ENCODE data around the gene MPZL3.
A peak's percentile ranks its signal among the peaks of the same experiment; 100 is the strongest.

The MPZL3 gene

GRCh38 chr11:118251858-118252652 is at the start of gene MPZL3:
TSS of gene MPZL3 (minus strand) at chr11:118252365. CDS start at chr11:118252294, 71 bp downstream.
- DNase-seq: peak; percentile 86

DNA sequence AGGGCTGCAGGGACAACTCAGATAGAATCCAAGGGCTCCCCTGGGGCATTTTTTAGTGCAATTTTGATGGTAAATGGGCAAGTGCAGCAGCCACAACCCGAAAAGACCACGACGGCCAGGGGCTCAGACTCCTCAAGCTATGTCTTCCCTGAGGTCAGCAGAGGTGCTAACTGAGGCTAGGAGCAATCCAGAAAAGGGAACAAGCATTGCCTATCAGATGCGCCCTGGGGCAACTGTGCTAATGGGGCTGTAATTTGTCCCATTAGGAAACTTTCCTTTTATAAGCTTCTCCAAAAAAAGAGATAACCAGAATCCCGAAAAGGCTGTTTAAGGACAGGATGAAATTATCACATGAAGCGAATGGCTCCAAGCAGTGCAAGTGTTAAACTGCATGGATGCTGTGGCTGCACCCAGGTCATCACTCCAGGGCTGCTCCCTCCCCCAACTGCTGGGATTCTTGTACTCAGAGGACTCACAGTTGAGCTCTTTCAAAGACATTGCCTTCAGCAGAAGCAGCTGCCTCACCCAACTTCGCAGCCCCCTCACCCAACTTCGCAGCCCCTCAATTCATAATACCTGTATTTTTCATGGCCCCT is 49.5 kb upstream of the MPZL3 start:
- DNase-seq: no peak

- peak; percentile 64 for DNase-seq
Measured at GRCh38 chr11:118295815-118296454, 43.8 kb upstream of the MPZL3 start.

DNA sequence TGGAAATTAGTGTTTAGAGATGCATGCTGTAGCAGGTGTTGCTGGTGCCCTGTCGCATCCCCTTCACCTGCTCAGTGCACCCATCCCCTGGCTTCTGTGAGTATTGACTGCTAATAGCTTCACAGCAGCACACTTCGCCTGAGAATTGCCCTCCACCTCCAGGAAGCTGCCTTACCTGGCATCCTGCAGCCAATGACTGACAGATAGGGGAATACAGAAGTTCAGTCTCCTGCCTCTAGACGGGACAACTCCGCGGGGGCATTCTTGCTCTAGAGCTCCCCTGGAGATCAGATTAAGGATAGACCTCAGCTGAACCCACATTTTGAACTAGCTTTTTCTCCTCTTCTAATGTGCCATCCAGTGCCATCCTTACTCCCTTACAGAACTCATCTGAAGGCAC is 43.0 kb upstream of the MPZL3 start:
- DNase-seq: no peak

GRCh38 chr11:118294053-118294452 is 41.9 kb upstream of the MPZL3 start:
- DNase-seq: no peak

DNA sequence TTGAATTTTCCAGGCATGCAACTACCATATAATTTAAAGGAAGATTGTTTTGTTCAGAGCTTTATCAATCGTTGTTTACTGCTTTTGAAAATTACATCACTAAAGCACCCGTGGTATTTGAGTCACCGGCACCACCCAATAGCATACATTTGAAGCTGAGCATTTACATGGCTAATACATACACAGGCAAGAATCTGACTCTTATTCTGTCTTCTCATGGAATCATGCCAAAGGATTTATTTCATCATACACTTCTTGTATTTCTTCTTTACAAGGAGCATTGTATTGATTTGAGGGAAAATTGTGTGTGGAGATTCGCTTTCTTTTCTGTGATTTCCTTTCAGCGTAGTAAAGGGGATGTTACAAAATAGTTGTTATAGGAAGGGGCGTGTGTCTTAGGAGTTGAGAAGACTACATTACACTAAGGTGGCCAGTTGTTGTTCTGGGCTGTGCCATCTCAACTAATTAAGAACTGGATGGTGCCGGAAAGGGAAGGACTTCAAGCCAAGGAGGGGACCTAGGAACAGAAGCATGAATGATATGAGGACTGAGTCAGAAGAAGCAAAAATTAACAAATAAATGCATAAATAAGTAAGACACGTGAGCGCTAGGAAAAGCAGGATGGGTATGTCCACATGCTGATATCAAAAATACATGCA is 39.4 kb upstream of the MPZL3 start:
- DNase-seq: no peak

- DNase-seq: peak; percentile 51
Measured at GRCh38 chr11:118290923-118291322, 38.8 kb upstream of the MPZL3 start.

- DNase-seq: no peak
Measured at GRCh38 chr11:118289401-118289800, 37.2 kb upstream of the MPZL3 start.

- DNase-seq: no peak
Measured at GRCh38 chr11:118287006-118287405, 34.8 kb upstream of the MPZL3 start.

DNA sequence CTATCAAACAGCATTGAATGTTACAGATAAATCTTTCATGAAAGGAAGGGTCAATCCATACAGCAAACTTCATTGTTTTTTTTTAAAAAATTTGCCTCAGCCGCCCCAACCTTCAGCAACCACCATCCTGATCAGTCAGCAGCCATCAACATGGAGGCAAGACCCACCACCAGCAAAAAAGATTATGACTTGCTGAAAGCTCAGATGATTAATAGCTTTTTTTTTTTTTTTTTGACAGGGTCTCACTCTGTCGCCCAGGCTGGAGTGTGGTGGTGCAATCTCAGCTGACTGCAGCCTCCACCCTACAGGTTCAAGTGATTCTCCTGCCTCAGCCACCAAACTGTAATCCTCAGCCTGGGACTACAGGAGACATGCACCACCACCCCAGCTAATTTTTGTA is 34.4 kb upstream of the MPZL3 start:
- DNase-seq: no peak

DNA sequence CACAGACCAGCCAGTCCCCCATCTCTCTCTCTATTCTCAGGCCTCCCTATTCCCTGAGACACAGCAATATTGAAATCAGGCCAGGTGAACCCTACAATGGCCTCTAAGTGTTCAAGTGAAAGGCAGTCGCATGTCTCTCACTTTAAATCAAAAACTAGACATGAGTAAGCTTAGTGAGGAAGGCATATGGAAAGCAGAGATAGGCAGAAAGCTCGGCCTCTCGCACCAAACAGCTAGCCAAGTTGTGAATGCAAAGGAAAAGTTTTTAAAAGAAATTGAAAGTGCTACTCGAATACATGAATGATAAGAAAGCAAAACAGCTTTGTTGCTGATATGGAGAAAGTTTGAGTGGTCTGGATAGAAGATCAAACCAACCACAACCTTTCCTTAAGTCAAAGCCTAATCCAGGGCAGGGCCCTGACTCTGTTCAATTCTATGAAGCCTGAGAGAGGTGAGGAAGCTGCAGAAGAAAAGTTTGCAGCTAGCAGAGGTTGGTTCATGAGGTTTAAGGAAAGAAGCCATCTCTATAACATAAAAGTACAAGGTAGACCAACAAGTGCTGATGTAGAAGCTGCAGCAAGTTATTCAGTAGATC is 31.7 kb upstream of the MPZL3 start:
- no peak for DNase-seq

DNA sequence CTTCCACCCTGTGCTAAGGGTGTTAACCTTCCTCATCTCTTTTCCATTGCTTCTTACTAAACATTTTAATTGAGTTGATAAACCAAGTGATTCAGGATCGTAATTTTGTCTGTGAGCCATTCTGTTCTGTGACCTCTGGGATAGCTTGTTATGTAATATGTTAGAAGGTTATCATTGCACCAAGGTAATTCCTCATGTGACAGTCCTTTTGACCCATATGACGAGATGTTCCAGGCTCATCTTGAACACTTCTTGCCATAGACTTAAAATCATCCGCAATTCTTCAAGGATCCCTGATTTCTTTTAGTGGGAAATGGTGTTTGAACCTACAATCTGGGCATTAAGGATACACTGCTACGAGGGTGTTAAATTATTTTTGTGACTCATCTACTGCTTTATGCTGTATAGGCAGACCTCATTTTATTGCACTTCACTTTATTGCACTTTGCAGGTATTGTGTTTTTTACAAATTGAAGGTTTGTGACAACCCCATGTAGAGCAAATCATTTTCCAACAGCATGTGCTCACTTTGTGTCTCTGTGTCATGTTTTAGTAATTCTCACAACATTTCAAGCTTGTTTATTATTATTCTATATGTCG is 31.0 kb upstream of the MPZL3 start:
- no peak for DNase-seq

- no peak for DNase-seq
Measured at GRCh38 chr11:118282606-118283005, 30.4 kb upstream of the MPZL3 start.

GRCh38 chr11:118281284-118281683 is 29.1 kb upstream of the MPZL3 start:
- DNase-seq: no peak

GRCh38 chr11:118277312-118277711 is 25.1 kb upstream of the MPZL3 start:
- DNase-seq: no peak

GRCh38 chr11:118276422-118276821 is 24.3 kb upstream of the MPZL3 start:
- no peak for DNase-seq

- DNase-seq: no peak
Measured at GRCh38 chr11:118275176-118275575, 23.0 kb upstream of the MPZL3 start.

- DNase-seq: no peak
Measured at GRCh38 chr11:118274186-118274585, 22.0 kb upstream of the MPZL3 start.

DNA sequence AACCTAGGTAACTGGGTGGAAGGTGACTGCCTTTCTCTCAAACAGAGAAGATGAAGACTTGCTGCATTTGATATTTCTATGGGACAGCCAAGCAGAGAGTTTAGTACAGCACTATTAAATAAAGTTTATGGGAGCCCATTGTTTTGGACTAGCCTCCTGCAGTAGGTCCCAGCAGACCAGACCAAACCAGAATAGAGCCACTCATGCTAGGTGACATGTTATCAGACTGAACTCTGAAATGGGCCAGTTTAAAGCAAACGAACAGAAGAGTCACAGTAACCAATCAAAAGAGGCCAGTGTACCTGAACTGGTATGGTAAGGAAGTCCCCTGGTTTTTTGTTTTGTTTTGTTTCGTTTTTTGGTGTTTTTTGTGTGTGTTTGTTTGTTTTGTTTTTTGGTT is 19.8 kb upstream of the MPZL3 start:
- no peak for DNase-seq

GRCh38 chr11:118267486-118267885 is 15.3 kb upstream of the MPZL3 start:
- DNase-seq: no peak

DNA sequence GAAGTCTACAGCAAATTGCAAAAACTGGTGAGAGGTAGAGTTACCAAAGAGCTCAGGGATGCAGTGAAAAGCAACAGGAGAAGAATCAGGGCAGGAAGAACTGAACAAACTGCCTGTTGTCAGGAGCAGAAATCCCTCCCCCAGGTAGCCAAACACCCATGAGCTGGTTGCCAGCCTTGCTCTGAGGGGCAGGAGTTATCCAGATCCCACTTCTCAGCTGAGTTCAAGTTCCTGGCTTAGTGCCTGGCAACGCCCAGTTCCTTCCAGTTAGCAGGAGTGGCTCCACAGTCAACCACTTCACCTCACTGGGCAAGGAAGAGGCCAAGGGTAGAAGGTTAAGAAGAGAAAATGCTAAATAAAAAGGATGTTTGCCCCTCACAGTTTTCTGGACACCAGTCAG is 13.8 kb upstream of the MPZL3 start:
- no peak for DNase-seq

GRCh38 chr11:118264569-118265465 is 12.7 kb upstream of the MPZL3 start:
- no peak for DNase-seq

Measured in stimulated activated CD4-positive, alpha-beta T cell treated with anti-CD3 and anti-CD28 coated beads, Interleukin-4, amount 100 ng/mL, for 24 hours (primary cell).